Naive thymus-derived CD4-positive, alpha-beta T cell (primary cell): ENCODE measurements around the gene GABRG3. TPM values are rescaled to one million over a fixed set of nuclear protein-coding genes. Genes with fewer than 3 reads are reported as not detected.

Source experiments
- ATAC-seq: fragments of 150-1000 bp; cut with Tn5 transposase; 2 replicates; pipeline ENCODE4 v1.10.0; 2021; ENCODE audit warnings: mild to moderate bottlenecking, moderate library complexity
- CTCF ChIA-PET: fragments of 350-600 bp; sonication (Branson Sonifier 250); formaldehyde crosslinking; loops from one replicate; lab custom pipeline; 2021; ENCODE audit warnings: antibody characterized with exemption; lab: Charles Lee
- POLR2A ChIA-PET: fragments of 350-600 bp; sonication (Branson Sonifier 250); formaldehyde crosslinking; loops from one replicate; lab custom pipeline; 2021; ENCODE audit warnings: antibody characterized with exemption, inconsistent platforms; lab: Charles Lee
- DNase-seq, 9 donors: peaks; one replicate each; pipeline versions ENCODE4 v3.0.0 to v3.0.0-alpha.2; 2020 to 2022; ENCODE audit warnings: mixed read lengths in 1 of 9
- H3K27ac ChIP-seq: one replicate; pipeline ENCODE4 v1.7.0; 2013; ENCODE audit warnings: mild to moderate bottlenecking, low read depth, low read length, moderate library complexity
- H3K27me3 ChIP-seq, 2 donors: one replicate each; pipeline ENCODE4 v1.7.0; 2013; ENCODE audit warnings: low read length in 2 of 2, mild to moderate bottlenecking in 2 of 2, moderate library complexity in 2 of 2; ENCODE audit not compliant: control insufficient read depth in 2 of 2, insufficient read depth in 2 of 2
- H3K36me3 ChIP-seq, 3 experiments: 1 replicate in 2 of 3; 2 replicates in 1 of 3; pipeline ENCODE4 v1.7.0; 2013; ENCODE audit warnings: low read length in 3 of 3, mild to moderate bottlenecking in 3 of 3, moderate library complexity in 1 of 3; ENCODE audit not compliant: insufficient read depth in 3 of 3, control insufficient read depth in 2 of 3
- H3K4me1 ChIP-seq, 2 donors: one replicate each; pipeline ENCODE4 v1.7.0; 2013; ENCODE audit warnings: low read length in 2 of 2, mild to moderate bottlenecking in 2 of 2, moderate library complexity in 1 of 2; ENCODE audit not compliant: control insufficient read depth in 2 of 2, insufficient read depth in 2 of 2
- H3K4me3 ChIP-seq: 2 replicates; pipeline ENCODE4 v1.7.0; 2013; ENCODE audit warnings: mild to moderate bottlenecking, low read length
- H3K9me3 ChIP-seq, 3 experiments: 1 replicate in 2 of 3; 2 replicates in 1 of 3; pipeline ENCODE4 v1.7.0; 2013; ENCODE audit warnings: low read length in 3 of 3; ENCODE audit not compliant: control insufficient read depth in 2 of 3
- H3K27ac Mint-ChIP-seq, 9 donors: one replicate each; pipeline ENCODE4 v1.8.0; 2020 to 2022; ENCODE audit warnings: mixed read lengths in 9 of 9, mild to moderate bottlenecking in 8 of 9, moderate library complexity in 5 of 9, inconsistent platforms in 2 of 9
- H3K27me3 Mint-ChIP-seq, 5 donors: one replicate each; pipeline ENCODE4 v1.8.0; 2021 to 2022; ENCODE audit warnings: mixed read lengths in 5 of 5, mild to moderate bottlenecking in 1 of 5
- H3K36me3 Mint-ChIP-seq, 5 donors: one replicate each; pipeline ENCODE4 v1.8.0; 2020 to 2022; ENCODE audit warnings: mixed read lengths in 5 of 5, mild to moderate bottlenecking in 3 of 5, inconsistent platforms in 1 of 5
- H3K4me1 Mint-ChIP-seq, 7 donors: one replicate each; pipeline ENCODE4 v1.8.0; 2020 to 2022; ENCODE audit warnings: mixed read lengths in 7 of 7, mild to moderate bottlenecking in 3 of 7, inconsistent platforms in 1 of 7
- H3K4me3 Mint-ChIP-seq, 10 donors: one replicate each; pipeline ENCODE4 v1.8.0; 2020 to 2022; ENCODE audit warnings: mild to moderate bottlenecking in 10 of 10, mixed read lengths in 10 of 10, moderate library complexity in 6 of 10, inconsistent platforms in 2 of 10
- H3K9me3 Mint-ChIP-seq, 11 donors: one replicate each; pipeline ENCODE4 v1.8.0; 2020 to 2022; ENCODE audit warnings: mixed read lengths in 11 of 11, mild to moderate bottlenecking in 4 of 11, inconsistent platforms in 1 of 11, moderate library complexity in 1 of 11
- intact Hi-C, 2 donors: fragments of 100-400 bp; cut with micrococcal nuclease; formaldehyde crosslinking; loops; one replicate each; pipeline ENCODE4 v1.15.1; 2023
- polyA plus RNA-seq, 2 donors: library from polyadenylated mRNA; unstranded; fragments of 300-500 nt; fragmentation: Illumina TruSeq; gene quantifications; one replicate each; pipeline ENCODE4 v1.2.3, GENCODE V29; 2021
- total RNA-seq, 6 experiments: library from RNA in 5 of 6; stranded (reverse) in 5 of 6; gene quantifications; 1 replicate in 5 of 6; 2 replicates in 1 of 6; pipeline ENCODE4 v1.2.3 and lab custom pipeline; 2021 to 2026

Gene GABRG3
- total and polyA plus RNA-seq, 7 experiments from 2014 or later, result not detected

DNA sequence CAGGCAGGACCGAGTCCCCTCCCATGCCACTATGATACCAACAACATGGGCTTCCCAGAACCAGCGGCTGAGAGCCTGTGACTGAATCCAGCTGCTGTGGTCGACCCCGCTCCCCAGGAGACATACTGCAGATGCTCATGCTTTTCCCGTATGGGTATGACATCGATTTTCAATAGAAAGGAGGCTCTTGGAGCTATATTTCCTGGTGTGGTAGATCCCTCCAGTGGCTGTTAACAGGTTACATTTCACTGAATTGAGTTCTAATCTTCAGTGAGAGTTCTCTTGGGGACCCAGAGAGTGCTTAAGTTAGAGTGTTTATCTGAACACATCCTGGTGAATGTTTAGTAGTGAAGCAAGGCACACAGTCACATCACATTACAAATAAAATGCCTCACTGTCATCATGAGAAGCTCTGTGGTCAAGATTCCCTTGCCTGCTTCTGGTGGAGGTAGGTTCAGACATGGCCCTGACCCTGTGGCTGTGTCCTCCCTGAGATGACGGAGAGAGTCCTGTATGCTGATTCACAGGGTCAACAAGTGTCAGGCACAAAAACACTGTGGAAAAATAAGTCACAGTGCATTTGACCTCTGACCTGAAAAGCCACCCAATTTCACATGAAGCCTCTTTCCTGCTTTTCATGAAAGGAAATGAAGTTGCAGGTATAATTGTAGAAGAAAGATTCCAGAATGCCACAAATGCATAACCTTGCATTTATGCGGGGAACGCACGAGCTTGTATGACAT, 110.9 kb downstream of the GABRG3 start:
- Histone ChIP-seq H3K4me1 (no peaks in the 10 kb centered on the region), H3K36me3 (no peaks in the 10 kb centered on the region), H3K4me3 (no peak overlapping the region), H3K9me3 (no peaks in the 10 kb centered on the region), H3K27me3 (no peaks in the 10 kb centered on the region), H3K27ac (no peak overlapping the region)
- CTCF ChIA-PET, result no interaction called here
- POLR2A ChIA-PET, result no interaction called here
- Mint-ChIP-seq H3K4me3 (no peak overlapping the region), H3K36me3 (no peaks in the 10 kb centered on the region), H3K4me1 (no peaks in the 10 kb centered on the region), H3K27ac (no peak overlapping the region), H3K9me3 (peaks cover 0 to 5% (median 0%) of the 10 kb centered on the region in 11 donors), H3K27me3 (no peaks in the 10 kb centered on the region)
- intact Hi-C loops, result no loop called here
- ATAC-seq (no peak), DNase-seq (no peak)

GRCh38 chr15:27082526-27082925, 111.5 kb downstream of the GABRG3 start:
- Histone ChIP-seq H3K9me3 (no peaks in the 10 kb centered on the region), H3K36me3 (no peaks in the 10 kb centered on the region), H3K27ac (no peak overlapping the region), H3K27me3 (no peaks in the 10 kb centered on the region), H3K4me1 (no peaks in the 10 kb centered on the region), H3K4me3 (no peak overlapping the region)
- no peaks in the 10 kb centered on the region for H3K4me1 Mint-ChIP-seq
- no peak for DNase-seq
- ATAC-seq, result no peak
- H3K4me3 Mint-ChIP-seq, result no peak overlapping the region
- POLR2A ChIA-PET, result no interaction called here
- no peak overlapping the region for H3K27ac Mint-ChIP-seq
- no peaks in the 10 kb centered on the region for H3K36me3 Mint-ChIP-seq
- CTCF ChIA-PET, result no interaction called here
- intact Hi-C loops, result no loop called here
- H3K9me3 Mint-ChIP-seq, result peaks cover 0 to 2% (median 0%) of the 10 kb centered on the region in 11 donors
- no peaks in the 10 kb centered on the region for H3K27me3 Mint-ChIP-seq

GRCh38 chr15:27084844-27085243, 113.9 kb downstream of the GABRG3 start:
- Mint-ChIP-seq H3K4me1 (no peaks in the 10 kb centered on the region), H3K27me3 (no peaks in the 10 kb centered on the region), H3K9me3 (peaks cover 0 to 16% (median 6%) of the 10 kb centered on the region in 11 donors), H3K36me3 (no peaks in the 10 kb centered on the region), H3K4me3 (no peak overlapping the region), H3K27ac (no peak overlapping the region)
- H3K27me3 ChIP-seq, result no peaks in the 10 kb centered on the region
- ChIA-PET POLR2A (no interaction called here), CTCF (no interaction called here)
- no peaks in the 10 kb centered on the region for H3K36me3 ChIP-seq
- H3K27ac ChIP-seq, result no peak overlapping the region
- intact Hi-C loops, result no loop called here
- H3K9me3 ChIP-seq, result peaks cover 0 to 13% (median 0%) of the 10 kb centered on the region in 3 experiments
- ATAC-seq (no peak), DNase-seq (no peak)
- H3K4me1 ChIP-seq, result no peaks in the 10 kb centered on the region
- H3K4me3 ChIP-seq, result no peak overlapping the region

DNA sequence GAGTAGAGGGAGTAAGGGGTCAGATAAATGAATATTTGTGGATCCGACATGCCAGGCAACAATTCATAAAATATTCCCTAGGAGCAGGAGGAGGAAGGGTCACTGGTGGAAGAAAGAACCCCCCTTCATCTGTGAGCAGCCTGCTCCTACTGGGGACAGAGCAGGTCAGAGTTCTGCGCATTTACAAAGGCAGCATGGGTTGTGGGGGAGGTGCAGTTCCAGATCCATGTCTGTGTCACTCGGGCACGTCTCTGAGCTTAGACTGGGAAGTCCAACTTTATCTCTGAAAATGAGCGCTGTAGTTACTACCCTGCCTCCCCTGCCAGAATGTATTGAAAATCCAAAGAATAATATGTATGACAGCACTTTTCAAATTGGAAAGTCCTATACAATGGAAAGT, 115.2 kb downstream of the GABRG3 start:
- no peaks in the 10 kb centered on the region for H3K27me3 ChIP-seq
- Mint-ChIP-seq H3K4me1 (no peaks in the 10 kb centered on the region), H3K27ac (no peak overlapping the region)

GRCh38 chr15:27086805-27087204, 115.8 kb downstream of the GABRG3 start:
- no peaks in the 10 kb centered on the region for H3K27me3 Mint-ChIP-seq
- no peak overlapping the region for H3K27ac ChIP-seq
- no peak for ATAC-seq
- H3K4me3 Mint-ChIP-seq, result no peak overlapping the region
- peaks cover 0 to 32% (median 8%) of the 10 kb centered on the region in 11 donors for H3K9me3 Mint-ChIP-seq
- no peak overlapping the region for H3K27ac Mint-ChIP-seq
- H3K27me3 ChIP-seq, result no peaks in the 10 kb centered on the region
- H3K36me3 Mint-ChIP-seq, result no peaks in the 10 kb centered on the region
- H3K4me3 ChIP-seq, result no peak overlapping the region
- H3K36me3 ChIP-seq, result no peaks in the 10 kb centered on the region
- ChIA-PET CTCF (no interaction called here), POLR2A (no interaction called here)
- H3K4me1 Mint-ChIP-seq, result no peaks in the 10 kb centered on the region
- no peak for DNase-seq
- H3K9me3 ChIP-seq, result peaks cover 0 to 13% (median 0%) of the 10 kb centered on the region in 3 experiments
- no peaks in the 10 kb centered on the region for H3K4me1 ChIP-seq
- intact Hi-C loops, result no loop called here

More for the DNA sequence above, 115.2 kb downstream of the GABRG3 start:
- H3K27me3 Mint-ChIP-seq, result no peaks in the 10 kb centered on the region
- Histone ChIP-seq H3K4me1 (no peaks in the 10 kb centered on the region), H3K9me3 (peaks cover 0 to 13% (median 0%) of the 10 kb centered on the region in 3 experiments), H3K27ac (no peak overlapping the region), H3K4me3 (no peak overlapping the region), H3K36me3 (no peaks in the 10 kb centered on the region)
- ChIA-PET CTCF (no interaction called here), POLR2A (no interaction called here)
- H3K4me3 Mint-ChIP-seq, result no peak overlapping the region
- ATAC-seq, result no peak
- intact Hi-C loops, result no loop called here
- DNase-seq, result no peak
- peaks cover 0 to 25% (median 8%) of the 10 kb centered on the region in 11 donors for H3K9me3 Mint-ChIP-seq
- H3K36me3 Mint-ChIP-seq, result no peaks in the 10 kb centered on the region

DNA sequence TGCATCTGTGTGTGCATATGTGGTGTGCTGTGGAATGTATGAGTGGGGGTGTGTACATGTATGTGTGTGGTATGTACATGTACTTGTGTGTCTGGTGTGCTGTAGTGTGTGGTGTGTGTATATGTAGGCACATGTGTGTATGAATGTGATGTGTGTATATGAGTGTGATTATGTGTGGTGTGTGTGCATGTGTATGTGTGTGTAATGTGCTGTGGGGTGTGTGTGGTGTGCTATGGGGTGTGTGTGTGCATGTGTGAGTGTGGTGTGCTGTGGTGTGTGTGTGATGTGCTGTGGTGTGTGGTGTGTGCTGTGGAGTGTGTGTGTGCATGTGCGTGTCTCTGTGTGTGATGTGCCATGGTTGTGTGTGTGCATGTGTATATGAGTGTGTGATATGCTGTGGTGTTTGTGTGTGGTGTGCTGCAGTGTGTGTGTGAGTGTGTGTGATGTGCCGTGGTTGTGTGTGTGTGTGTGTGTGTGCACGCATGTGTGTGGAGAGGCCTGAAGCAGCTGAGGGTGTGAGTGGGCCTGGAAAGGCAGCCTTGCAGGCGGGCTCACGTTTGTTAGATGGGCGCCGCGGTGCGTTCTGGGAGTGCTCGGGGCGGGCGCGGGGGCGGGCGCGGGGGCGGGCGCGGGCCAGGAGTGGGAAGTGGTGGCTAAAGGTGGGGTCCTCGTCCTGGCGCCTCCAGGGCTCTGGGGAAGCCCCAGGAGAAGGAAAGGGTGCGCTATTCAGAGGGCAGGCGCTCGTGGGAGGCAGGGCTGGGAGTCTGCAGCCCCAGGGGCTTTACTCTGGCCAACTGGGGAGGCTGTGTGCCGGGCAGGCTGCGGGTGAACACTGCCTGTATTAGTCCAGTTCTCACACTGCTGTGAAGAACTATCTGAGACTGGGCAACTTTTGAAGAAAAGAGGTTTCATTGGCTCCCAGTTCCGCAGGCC, 116.9 kb downstream of the GABRG3 start:
- Mint-ChIP-seq H3K9me3 (peaks cover 0 to 43% (median 13%) of the 10 kb centered on the region in 11 donors), H3K27me3 (no peaks in the 10 kb centered on the region), H3K27ac (no peak overlapping the region), H3K36me3 (peaks cover 0 to 4% (median 0%) of the 10 kb centered on the region in 5 donors), H3K4me3 (no peak overlapping the region), H3K4me1 (no peaks in the 10 kb centered on the region)
- no peak overlapping the region for H3K4me3 ChIP-seq
- DNase-seq (no peak), ATAC-seq (peak; percentile 26)
- H3K27ac ChIP-seq, result no peak overlapping the region
- intact Hi-C loops, result no loop called here
- peaks cover 0 to 13% (median 0%) of the 10 kb centered on the region in 3 experiments for H3K9me3 ChIP-seq
- H3K4me1 ChIP-seq, result no peaks in the 10 kb centered on the region
- ChIA-PET CTCF (no interaction called here), POLR2A (no interaction called here)
- H3K27me3 ChIP-seq, result no peaks in the 10 kb centered on the region
- no peaks in the 10 kb centered on the region for H3K36me3 ChIP-seq
